Mesenchymal stem cell (in vitro differentiated cells and primary cell): ENCODE measurements around the gene SLCO3A1.

ENCODE experiments used
- DNase-seq: peaks from one replicate; pipeline ENCODE4 v3.0.0-alpha.2; 2013
- H2AFZ ChIP-seq: one replicate; pipeline ENCODE4 v1.6.1; 2013; ENCODE audit warnings: low read depth, mild to moderate bottlenecking, control low read depth, inconsistent platforms, low read length, moderate library complexity
- H2AK5ac ChIP-seq: 2 replicates; pipeline ENCODE4 v1.6.1; 2013; ENCODE audit warnings: low read length, moderate library complexity, mild to moderate bottlenecking, inconsistent platforms; ENCODE audit not compliant: severe bottlenecking
- H2BK120ac ChIP-seq: one replicate; pipeline ENCODE4 v1.6.1; 2013; ENCODE audit warnings: low read depth, mild to moderate bottlenecking, inconsistent platforms, low read length, moderate library complexity
- H2BK12ac ChIP-seq, 2 experiments: one replicate each; pipeline ENCODE4 v1.6.1; 2013; ENCODE audit warnings: inconsistent platforms in 2 of 2, low read length in 2 of 2, mild to moderate bottlenecking in 2 of 2, moderate library complexity in 2 of 2, control low read depth in 1 of 2
- H2BK15ac ChIP-seq: one replicate; pipeline ENCODE4 v1.6.1; 2013; ENCODE audit warnings: mild to moderate bottlenecking, low read depth, inconsistent platforms; ENCODE audit not compliant: poor library complexity, severe bottlenecking
- H2BK5ac ChIP-seq: 2 replicates; pipeline ENCODE4 v1.6.1; 2013; ENCODE audit warnings: low read depth, mild to moderate bottlenecking, low read length, control low read depth, inconsistent platforms; ENCODE audit not compliant: poor library complexity, severe bottlenecking
- H3K14ac ChIP-seq, 2 experiments: one replicate each; pipeline ENCODE4 v1.6.1; 2013; ENCODE audit warnings: inconsistent platforms in 2 of 2, low read length in 2 of 2, control low read depth in 1 of 2, mild to moderate bottlenecking in 1 of 2, moderate library complexity in 1 of 2
- H3K18ac ChIP-seq, 2 experiments: one replicate each; pipeline ENCODE4 v1.6.1; 2013; ENCODE audit warnings: inconsistent platforms in 2 of 2, low read length in 2 of 2, control low read depth in 1 of 2, low read depth in 1 of 2, mild to moderate bottlenecking in 1 of 2
- H3K23ac ChIP-seq, 2 experiments: one replicate each; pipeline ENCODE4 v1.6.1; 2013; ENCODE audit warnings: inconsistent platforms in 2 of 2, low read length in 2 of 2, mild to moderate bottlenecking in 2 of 2, moderate library complexity in 2 of 2, control low read depth in 1 of 2
- H3K27ac ChIP-seq: 2 replicates; pipeline ENCODE4 v1.5.1; 2013; ENCODE audit warnings: mild to moderate bottlenecking, moderate library complexity, low read length, control low read depth, inconsistent platforms; ENCODE audit not compliant: poor library complexity, severe bottlenecking
- H3K27me3 ChIP-seq, 2 experiments: 2 replicates each; pipeline versions ENCODE4 v1.6.1 to v1.7.0; 2013; ENCODE audit warnings: low read length in 2 of 2, mild to moderate bottlenecking in 2 of 2, moderate library complexity in 2 of 2, control low read depth in 1 of 2, inconsistent platforms in 1 of 2; ENCODE audit not compliant: control insufficient read depth in 1 of 2, insufficient read depth in 1 of 2
- H3K36me3 ChIP-seq, 2 experiments: 2 replicates each; pipeline versions ENCODE4 v1.6.1 to v1.7.0; 2013; ENCODE audit warnings: low read length in 2 of 2, control low read depth in 1 of 2, inconsistent platforms in 1 of 2, low read depth in 1 of 2, mild to moderate bottlenecking in 1 of 2; ENCODE audit not compliant: insufficient read depth in 2 of 2, control insufficient read depth in 1 of 2
- H3K4ac ChIP-seq, 2 experiments: one replicate each; pipeline ENCODE4 v1.6.1; 2013; ENCODE audit warnings: inconsistent platforms in 2 of 2, low read length in 2 of 2, mild to moderate bottlenecking in 2 of 2, moderate library complexity in 2 of 2, control low read depth in 1 of 2, low read depth in 1 of 2
- H3K4me1 ChIP-seq: 2 replicates; pipeline ENCODE4 v1.6.1; 2013; ENCODE audit warnings: low read depth, low read length, control low read depth; ENCODE audit not compliant: control insufficient read depth, insufficient read depth
- H3K4me2 ChIP-seq: 2 replicates; pipeline ENCODE4 v1.6.1; 2013; ENCODE audit warnings: low read length, mild to moderate bottlenecking, inconsistent platforms; ENCODE audit not compliant: poor library complexity, severe bottlenecking
- H3K4me3 ChIP-seq, 2 experiments: 2 replicates each; pipeline versions ENCODE4 v1.5.1 to v1.7.0; 2013; ENCODE audit warnings: low read length in 2 of 2, mild to moderate bottlenecking in 2 of 2, control low read depth in 1 of 2, low read depth in 1 of 2; ENCODE audit not compliant: insufficient read depth in 1 of 2
- H3K79me1 ChIP-seq: replicated peaks from 2 replicates; pipeline ENCODE4 v1.6.1; 2013; ENCODE audit warnings: mild to moderate bottlenecking, control low read depth, low read length, inconsistent platforms; ENCODE audit not compliant: poor library complexity, severe bottlenecking
- H3K9ac ChIP-seq: 2 replicates; pipeline ENCODE4 v1.7.0; 2013; ENCODE audit warnings: mild to moderate bottlenecking, low read length, moderate library complexity
- H3K9me3 ChIP-seq: 2 replicates; pipeline ENCODE4 v1.7.0; 2013; ENCODE audit warnings: mild to moderate bottlenecking, low read length; ENCODE audit not compliant: control insufficient read depth
- H4K8ac ChIP-seq: one replicate; pipeline ENCODE4 v1.6.1; 2013; ENCODE audit warnings: inconsistent platforms, mild to moderate bottlenecking, low read length, moderate library complexity
- H4K91ac ChIP-seq: one replicate; pipeline ENCODE4 v1.6.1; 2013; ENCODE audit warnings: mild to moderate bottlenecking, low read length, inconsistent platforms
- WGBS: methylation state at CpG from one replicate; pipeline ENCODE4 v1.1.7; 2013; ENCODE audit warnings: mixed read lengths; 5-methylcytosine and 5-hydroxymethylcytosine counted together

Gene SLCO3A1

DNA sequence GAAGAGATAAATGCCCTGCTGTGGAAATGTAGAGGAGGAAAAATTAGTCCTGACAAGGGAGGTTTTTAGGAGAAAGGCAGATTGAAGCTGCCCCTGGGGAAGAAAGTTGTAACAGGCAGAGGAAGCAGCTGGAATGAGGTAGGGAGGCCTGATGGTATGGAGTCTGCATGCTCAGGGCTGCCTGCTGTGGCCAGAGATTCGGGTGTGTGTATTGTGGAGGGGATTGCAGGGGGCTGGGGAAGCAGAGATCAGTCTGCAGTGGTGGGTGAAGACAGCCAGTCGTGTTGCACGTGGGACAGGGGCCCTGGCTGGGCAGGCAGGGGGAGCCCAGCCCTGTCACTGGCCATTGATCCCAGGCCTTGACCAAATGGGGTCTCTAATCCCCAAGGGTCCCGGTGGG lies 96.5 kb downstream of the SLCO3A1 start:
- no peak overlapping the region for H2BK5ac ChIP-seq
- H3K9ac ChIP-seq: no peak overlapping the region
- no peak overlapping the region for H3K23ac ChIP-seq

GRCh38 chr15:91950631-91951329 lies 97.3 kb downstream of the SLCO3A1 start:
- H4K8ac ChIP-seq: no peak overlapping the region
- H3K9me3 ChIP-seq: no peaks in the 10 kb centered on the region
- WGBS: no CpG with 5 or more reads among the region's 2 CpGs
- no peak overlapping the region for H3K9ac ChIP-seq
- H3K27me3 ChIP-seq: peaks cover 0 to 7% of the 10 kb centered on the region in 2 experiments
- H3K4me3 ChIP-seq: no peak overlapping the region
- H3K27ac ChIP-seq: no peak overlapping the region
- peaks cover 4% of the 10 kb centered on the region for H3K4me1 ChIP-seq
- DNase-seq: peak; percentile 11
- H3K23ac ChIP-seq: no peak overlapping the region
- no peak overlapping the region for H2BK15ac ChIP-seq
- H3K79me1 ChIP-seq: peaks cover 1% of the 10 kb centered on the region
- no peak overlapping the region for H2BK12ac ChIP-seq
- H3K18ac ChIP-seq: no peak overlapping the region
- no peak overlapping the region for H2BK5ac ChIP-seq
- H2BK120ac ChIP-seq: no peak overlapping the region
- no peak overlapping the region for H3K4me2 ChIP-seq
- no peak overlapping the region for H2AFZ ChIP-seq
- H2AK5ac ChIP-seq: no peak overlapping the region
- H3K14ac ChIP-seq: no peak overlapping the region
- H4K91ac ChIP-seq: no peak overlapping the region
- no peaks in the 10 kb centered on the region for H3K36me3 ChIP-seq
- H3K4ac ChIP-seq: no peak overlapping the region

More for the DNA sequence above, 96.5 kb downstream of the SLCO3A1 start:
- Histone ChIP-seq H3K27ac (no peak overlapping the region), H3K36me3 (no peaks in the 10 kb centered on the region), H2BK120ac (no peak overlapping the region), H3K9me3 (no peaks in the 10 kb centered on the region), H2AFZ (no peak overlapping the region), H3K4me1 (peaks cover 4% of the 10 kb centered on the region), H3K18ac (no peak overlapping the region), H2AK5ac (no peak overlapping the region), H2BK15ac (no peak overlapping the region), H3K4ac (no peak overlapping the region), H2BK12ac (no peak overlapping the region), H3K4me2 (no peak overlapping the region), H3K27me3 (peaks cover 0 to 7% of the 10 kb centered on the region in 2 experiments), H4K91ac (no peak overlapping the region), H3K14ac (no peak overlapping the region), H3K79me1 (peaks cover 1% of the 10 kb centered on the region), H3K4me3 (no peak overlapping the region), H4K8ac (no peak overlapping the region)
- DNase-seq: no peak
- WGBS: 27% methylated on average over 4 of the region's 4 CpGs

DNA sequence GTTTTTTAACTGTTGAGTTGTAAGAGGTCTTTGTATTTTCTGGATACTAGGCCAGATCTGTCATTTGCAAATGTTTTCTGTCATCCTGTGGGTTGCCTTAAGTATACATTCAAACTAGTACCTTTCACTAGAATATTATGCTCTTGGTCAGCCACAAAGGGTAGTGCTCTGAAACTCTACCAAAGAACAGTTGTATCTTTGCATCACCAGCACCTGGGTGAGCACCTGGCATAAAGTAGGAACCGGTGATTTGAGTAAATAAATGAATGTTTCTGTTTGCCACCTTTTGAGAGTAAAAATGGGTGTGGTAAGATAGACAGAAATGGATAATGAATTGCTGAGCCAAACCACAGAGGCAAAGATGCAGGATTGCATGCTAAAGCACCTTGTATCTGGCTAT lies 98.7 kb downstream of the SLCO3A1 start:
- no peak overlapping the region for H3K14ac ChIP-seq
- no peak overlapping the region for H2AFZ ChIP-seq
- H2BK12ac ChIP-seq: no peak overlapping the region
- no peaks in the 10 kb centered on the region for H3K9me3 ChIP-seq
- H2AK5ac ChIP-seq: no peak overlapping the region
- WGBS: 88% methylated on average over 1 of the region's 1 CpG
- H3K9ac ChIP-seq: no peak overlapping the region
- no peak overlapping the region for H2BK15ac ChIP-seq
- no peak overlapping the region for H2BK120ac ChIP-seq
- no peak overlapping the region for H4K8ac ChIP-seq
- H2BK5ac ChIP-seq: no peak overlapping the region
- no peak overlapping the region for H3K18ac ChIP-seq
- peaks cover 0 to 3% of the 10 kb centered on the region in 2 experiments for H3K27me3 ChIP-seq
- no peak overlapping the region for H3K27ac ChIP-seq
- peaks cover 4% of the 10 kb centered on the region for H3K4me1 ChIP-seq
- H4K91ac ChIP-seq: no peak overlapping the region
- H3K79me1 ChIP-seq: peaks cover 1% of the 10 kb centered on the region
- no peak for DNase-seq
- H3K23ac ChIP-seq: no peak overlapping the region
- no peaks in the 10 kb centered on the region for H3K36me3 ChIP-seq
- no peak overlapping the region for H3K4ac ChIP-seq
- no peak overlapping the region for H3K4me3 ChIP-seq
- H3K4me2 ChIP-seq: no peak overlapping the region

- no peaks in the 10 kb centered on the region for H3K4me1 ChIP-seq
- no peak overlapping the region for H4K8ac ChIP-seq
- H2BK12ac ChIP-seq: no peak overlapping the region
- no peaks in the 10 kb centered on the region for H3K27me3 ChIP-seq
- no peak for DNase-seq
- no peaks in the 10 kb centered on the region for H3K9me3 ChIP-seq
- no peak overlapping the region for H3K23ac ChIP-seq
- no peaks in the 10 kb centered on the region for H3K36me3 ChIP-seq
- no peak overlapping the region for H3K9ac ChIP-seq
- H3K18ac ChIP-seq: no peak overlapping the region
- no peak overlapping the region for H2BK15ac ChIP-seq
- H3K14ac ChIP-seq: no peak overlapping the region
- no peak overlapping the region for H2BK120ac ChIP-seq
- H3K4me3 ChIP-seq: no peak overlapping the region
- H3K4ac ChIP-seq: no peak overlapping the region
- WGBS: 88% methylated on average over 7 of the region's 7 CpGs
- H4K91ac ChIP-seq: no peak overlapping the region
- no peak overlapping the region for H3K4me2 ChIP-seq
- H3K79me1 ChIP-seq: peaks cover 1% of the 10 kb centered on the region
- H2AFZ ChIP-seq: no peak overlapping the region
- H2AK5ac ChIP-seq: no peak overlapping the region
- H2BK5ac ChIP-seq: no peak overlapping the region
- H3K27ac ChIP-seq: no peak overlapping the region
Observed at GRCh38 chr15:91953432-91953831, 99.9 kb downstream of the SLCO3A1 start.
